Activated T-helper 1 cell treated with anti-CD3 and anti-CD28 coated beads, Interleukin-2, amount 50 U/mL, for 16 hours (primary cell): Measurements from ENCODE around the gene PDK2.

ENCODE experiments used
- DNase-seq, 2 donors: peaks; one replicate each; pipeline ENCODE4 v3.0.0-alpha.2; 2020; ENCODE audit warnings: low read depth in 1 of 2, low spot score in 1 of 2

Gene PDK2

DNA sequence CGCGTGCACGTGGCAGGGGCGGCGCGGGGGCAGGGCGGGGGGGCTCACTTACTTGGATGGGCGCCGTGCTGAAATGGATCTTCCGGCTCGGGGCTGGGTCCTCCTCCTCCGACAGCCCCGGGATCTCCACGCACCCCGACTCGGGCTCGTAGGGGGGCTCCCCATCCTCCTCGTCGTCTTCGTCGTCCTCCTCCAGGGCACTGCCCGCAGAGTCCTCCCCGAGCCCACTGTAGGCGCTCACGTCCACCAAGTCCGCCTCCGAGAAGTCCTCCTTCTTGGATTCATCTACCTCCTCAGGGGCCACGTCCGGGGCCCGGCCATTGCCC, 53.9 kb downstream of the PDK2 start:
- no peak for DNase-seq

- DNase-seq: peak in 1 of 2 donors; percentile 52
Measured at GRCh38 chr17:50149417-50150353, 54.5 kb downstream of the PDK2 start.

GRCh38 chr17:50150354-50151040, 55.3 kb downstream of the PDK2 start, which contains the start of gene PPP1R9B:
TSS of gene PPP1R9B (minus strand) at chr17:50150677. CDS start at chr17:50150513, 164 bp downstream.
- DNase-seq: no peak

GRCh38 chr17:50151041-50151936, 56.1 kb downstream of the PDK2 start:
- DNase-seq: peak; percentile 66 to 77

- DNase-seq: no peak
Measured at GRCh38 chr17:50151937-50152547, 56.9 kb downstream of the PDK2 start.

GRCh38 chr17:50152736-50153135, 57.6 kb downstream of the PDK2 start:
- DNase-seq: no peak

DNA sequence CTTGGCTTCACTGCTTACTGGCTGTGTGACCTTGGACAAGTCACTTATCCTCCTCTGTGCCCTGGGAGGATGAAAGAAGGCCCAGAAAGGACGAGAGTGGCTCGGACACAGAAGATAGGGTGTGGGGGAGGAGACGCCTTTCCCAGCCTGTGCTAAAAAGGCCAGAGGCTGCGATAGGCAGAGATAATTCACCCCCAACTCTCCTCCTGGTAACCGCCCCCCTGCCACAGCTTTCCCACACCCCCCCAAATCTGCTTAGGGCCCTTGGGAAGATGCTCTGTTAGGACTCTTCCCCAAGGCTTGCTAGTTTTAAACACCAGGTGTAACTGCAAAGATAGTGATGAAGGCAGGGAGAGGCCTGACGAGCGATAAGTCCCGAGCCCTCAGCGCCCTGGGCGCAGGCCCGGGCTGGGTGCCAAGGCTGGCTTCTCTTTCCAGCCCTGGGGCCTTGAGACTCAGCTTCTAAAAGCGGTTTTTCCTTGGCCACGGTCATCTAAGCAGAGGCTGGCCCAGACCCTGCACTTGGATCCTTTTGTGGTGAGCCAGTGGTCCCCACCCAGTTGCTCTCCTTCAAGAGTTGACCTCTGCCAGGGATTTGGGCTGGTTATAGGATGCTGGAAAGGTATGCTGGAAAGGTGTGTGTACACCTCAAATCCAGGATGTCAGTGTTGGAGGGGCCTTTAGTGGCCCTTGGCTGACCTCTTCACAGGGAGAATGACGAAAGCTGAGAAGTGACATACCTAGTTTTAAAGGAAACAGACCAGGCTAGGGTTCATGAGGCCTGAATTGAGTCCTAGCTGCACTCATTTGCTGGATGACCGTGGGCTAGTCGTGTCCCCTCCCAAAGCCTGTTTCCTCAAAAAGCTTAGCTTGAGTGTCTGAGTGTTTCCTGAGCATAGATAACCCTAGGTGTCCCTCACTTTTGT, 58.8 kb downstream of the PDK2 start:
- DNase-seq: no peak

- no peak for DNase-seq
Measured at GRCh38 chr17:50154604-50155003, 59.5 kb downstream of the PDK2 start.

- no peak for DNase-seq
Measured at GRCh38 chr17:50155115-50155819, 60.1 kb downstream of the PDK2 start.

DNA sequence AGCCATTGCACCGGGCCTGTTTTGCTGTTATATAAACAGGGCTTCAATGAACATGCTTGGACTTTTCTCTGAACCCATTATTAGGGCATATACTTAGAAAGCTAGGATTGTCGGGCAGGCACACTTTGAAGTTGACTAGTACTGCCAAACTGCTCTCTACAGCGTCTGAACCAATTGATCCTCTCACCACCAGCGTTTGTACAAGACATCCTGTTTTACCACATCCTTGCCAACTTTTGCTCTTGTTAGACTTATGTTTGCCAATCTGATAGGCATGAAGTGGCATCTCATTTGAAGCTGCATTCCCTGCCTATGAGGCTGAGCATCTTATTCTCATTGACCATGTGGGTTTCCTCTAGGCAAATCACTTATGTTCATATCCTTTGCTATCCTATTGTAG, 62.7 kb downstream of the PDK2 start:
- no peak for DNase-seq

DNA sequence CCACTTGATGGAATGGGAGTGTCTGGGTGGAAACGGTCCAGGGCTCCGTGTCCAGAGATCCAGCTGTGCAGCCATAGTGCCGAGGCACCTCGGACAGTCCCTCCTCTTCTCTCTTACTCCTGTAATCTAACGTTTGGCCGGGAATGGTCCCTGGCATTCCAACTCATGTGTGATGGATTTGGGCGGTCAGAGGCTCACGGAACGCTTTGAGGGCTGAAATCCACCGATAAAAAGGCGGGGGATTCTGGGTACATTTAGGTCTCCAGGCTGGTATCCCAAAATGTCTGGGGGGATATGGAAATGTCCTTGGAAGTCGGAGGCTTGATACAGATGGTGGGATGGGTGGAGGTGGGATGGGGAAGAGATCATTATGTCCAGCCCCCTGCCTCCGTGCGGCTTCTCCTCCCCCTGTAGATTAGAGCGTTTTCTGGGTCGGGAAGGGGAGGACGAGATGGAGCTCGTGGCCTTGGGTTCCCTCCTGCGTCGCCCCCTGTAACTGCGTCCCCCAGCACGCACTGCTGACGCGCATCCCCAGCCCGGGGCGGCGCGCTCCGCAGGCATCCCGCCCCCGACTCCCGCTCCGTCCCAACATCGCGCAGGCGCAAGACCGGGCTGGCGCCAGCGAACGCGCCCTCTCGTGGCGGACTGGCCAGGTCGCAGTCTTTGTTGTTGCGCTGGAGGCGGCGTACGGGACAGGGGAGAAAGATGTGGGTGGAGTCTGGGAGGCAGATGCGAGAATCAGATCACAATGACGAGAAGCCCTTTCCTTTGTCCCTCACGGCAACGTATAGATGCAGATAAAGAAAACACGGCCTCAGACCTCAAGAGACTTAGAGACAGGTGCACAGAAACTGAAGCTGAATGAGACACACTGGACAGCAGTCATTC, 66.1 kb downstream of the PDK2 start:
- peak; percentile 86 to 94 for DNase-seq
